Ectodermal cell (in vitro differentiated cells): ENCODE data around the gene EVL.

Source experiments
- H3K27ac ChIP-seq: 2 replicates; pipeline ENCODE4 v1.7.0; 2013; ENCODE audit warnings: mild to moderate bottlenecking, low read depth, low read length; ENCODE audit not compliant: insufficient read depth, poor library complexity, severe bottlenecking
- H3K27me3 ChIP-seq: 2 replicates; pipeline ENCODE4 v1.7.0; 2013; ENCODE audit warnings: mild to moderate bottlenecking, low read length; ENCODE audit not compliant: insufficient read depth, control insufficient read depth, poor library complexity, severe bottlenecking
- H3K36me3 ChIP-seq: one replicate; pipeline ENCODE4 v1.7.0; 2013; ENCODE audit warnings: low read length; ENCODE audit not compliant: control insufficient read depth, insufficient read depth
- H3K4me1 ChIP-seq: one replicate; pipeline ENCODE4 v1.7.0; 2013; ENCODE audit warnings: low read length; ENCODE audit not compliant: control insufficient read depth, insufficient read depth
- H3K4me3 ChIP-seq: 2 replicates; pipeline ENCODE4 v1.7.0; 2013; ENCODE audit warnings: low read depth, low read length, control low read depth; ENCODE audit not compliant: insufficient read depth
- H3K9me3 ChIP-seq: 2 replicates; pipeline ENCODE4 v1.7.0; 2013; ENCODE audit warnings: mild to moderate bottlenecking, low read length, moderate library complexity; ENCODE audit not compliant: control insufficient read depth
- WGBS, 2 experiments: methylation state at CpG; one replicate each; pipeline ENCODE4 v1.1.7; 2013; ENCODE audit warnings: missing lambda C conversion rate in 2 of 2; 5-methylcytosine and 5-hydroxymethylcytosine counted together

The EVL gene

DNA sequence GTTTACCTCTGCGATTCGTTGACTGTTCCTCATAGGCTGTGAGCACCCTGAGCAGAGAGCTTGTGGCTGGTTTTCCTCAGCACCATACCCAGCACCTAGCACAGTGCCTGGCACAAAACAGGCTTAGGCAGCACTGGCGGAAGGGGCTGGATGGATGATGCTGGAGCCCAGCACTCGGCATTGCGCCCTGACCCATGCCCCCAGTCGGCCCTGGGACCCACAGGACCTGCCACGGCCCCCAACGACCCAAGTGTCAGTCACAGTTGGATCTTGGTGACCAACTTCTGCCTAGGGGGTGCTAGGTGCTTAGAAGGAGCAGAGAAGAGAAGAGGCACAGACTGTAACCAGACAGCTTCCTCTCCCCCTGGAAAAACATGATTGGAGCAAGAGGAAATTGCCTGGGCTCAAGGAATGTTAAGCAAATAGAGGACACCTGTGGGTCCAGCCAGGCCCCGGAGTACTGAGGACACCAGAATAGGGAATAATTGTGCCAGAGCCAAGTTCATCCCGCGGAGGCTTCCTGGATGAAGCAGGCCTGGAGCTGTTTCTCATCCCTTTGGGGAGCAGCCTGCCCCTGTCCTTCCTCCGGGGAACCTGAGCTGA is 62.7 kb downstream of the EVL start:
- H3K4me1 ChIP-seq = no peaks in the 10 kb centered on the region
- WGBS, 2 experiments = 84 to 85% methylated on average over 12 of the region's 12 CpGs
- H3K27me3 ChIP-seq = no peaks in the 10 kb centered on the region
- H3K36me3 ChIP-seq = peaks cover 7% of the 10 kb centered on the region
- no peaks in the 10 kb centered on the region for H3K9me3 ChIP-seq
- H3K27ac ChIP-seq = no peak overlapping the region
- no peak overlapping the region for H3K4me3 ChIP-seq

DNA sequence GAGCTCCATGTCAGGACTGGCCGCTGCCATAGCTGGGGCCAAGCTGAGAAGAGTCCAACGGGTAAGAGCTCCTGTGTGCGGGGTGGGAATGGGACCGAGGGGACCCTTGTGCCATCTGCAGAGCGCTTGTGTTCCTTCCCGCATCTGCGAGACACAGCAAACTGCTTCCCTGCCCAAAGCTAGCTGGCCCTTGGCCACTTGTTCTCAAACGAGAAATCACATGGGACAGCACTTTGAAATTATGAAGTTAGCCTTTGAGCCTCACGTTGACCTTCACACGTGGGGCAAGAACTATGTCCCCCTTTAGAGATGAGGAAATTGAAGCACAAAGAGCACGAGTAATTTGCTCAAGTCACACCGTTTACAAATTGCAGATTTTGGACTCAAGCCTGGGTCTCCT is 63.5 kb downstream of the EVL start:
- Histone ChIP-seq H3K27me3 (no peaks in the 10 kb centered on the region), H3K36me3 (peaks cover 7% of the 10 kb centered on the region), H3K27ac (no peak overlapping the region), H3K9me3 (no peaks in the 10 kb centered on the region), H3K4me1 (no peaks in the 10 kb centered on the region), H3K4me3 (no peak overlapping the region)
- WGBS, 2 experiments = 96 to 97% methylated on average over 12 of the region's 12 CpGs

DNA sequence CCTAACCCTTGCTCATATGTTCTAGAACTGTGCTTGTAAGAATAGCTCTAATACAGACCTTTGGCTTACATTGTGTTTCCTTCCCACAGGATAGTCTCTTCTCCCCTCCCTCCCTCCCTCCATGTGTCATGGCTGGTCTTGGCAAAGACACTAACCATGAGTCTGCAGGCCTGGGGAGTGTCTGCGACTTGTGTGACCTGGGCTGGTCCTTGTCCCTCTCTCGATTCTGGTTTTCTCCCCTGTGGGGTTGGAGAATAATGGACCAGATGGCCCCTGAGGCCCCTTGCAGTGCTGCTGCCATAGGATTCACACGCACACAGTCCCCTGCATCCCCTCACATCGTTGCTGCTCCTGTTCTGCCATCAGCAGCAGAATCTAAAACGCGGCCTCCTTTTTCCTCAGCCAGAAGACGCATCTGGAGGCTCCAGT is 64.0 kb downstream of the EVL start:
- H3K36me3 ChIP-seq = peaks cover 7% of the 10 kb centered on the region
- H3K4me3 ChIP-seq = no peak overlapping the region
- no peaks in the 10 kb centered on the region for H3K9me3 ChIP-seq
- WGBS, 2 experiments = 88 to 90% methylated on average over 7 of the region's 7 CpGs
- no peaks in the 10 kb centered on the region for H3K4me1 ChIP-seq
- no peaks in the 10 kb centered on the region for H3K27me3 ChIP-seq
- H3K27ac ChIP-seq = no peak overlapping the region

DNA sequence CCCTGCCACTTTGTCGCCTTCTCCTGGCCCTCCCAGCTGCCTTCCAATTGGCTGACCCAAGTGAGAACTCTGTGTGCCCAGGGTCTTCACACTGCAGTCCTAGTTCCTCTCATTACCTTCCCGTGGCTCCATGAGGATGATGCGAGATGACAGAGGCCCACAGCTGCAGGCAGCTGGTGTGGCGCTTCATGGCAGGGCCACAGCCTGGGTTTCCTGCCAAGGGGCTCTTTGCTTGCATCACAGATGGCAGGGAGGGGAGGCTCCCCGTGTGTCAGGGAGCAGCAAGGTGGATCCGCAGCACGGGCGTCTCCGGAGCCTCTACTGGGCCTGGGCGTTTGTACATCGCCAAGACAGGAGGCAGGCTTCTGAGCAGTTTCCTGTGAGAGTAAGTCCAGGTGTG is 65.3 kb downstream of the EVL start:
- H3K27ac ChIP-seq = no peak overlapping the region
- 93% methylated on average over 11 of the region's 11 CpGs for WGBS, 2 experiments
- peaks cover 3% of the 10 kb centered on the region for H3K36me3 ChIP-seq
- no peaks in the 10 kb centered on the region for H3K27me3 ChIP-seq
- no peak overlapping the region for H3K4me3 ChIP-seq
- no peaks in the 10 kb centered on the region for H3K9me3 ChIP-seq
- H3K4me1 ChIP-seq = no peaks in the 10 kb centered on the region

DNA sequence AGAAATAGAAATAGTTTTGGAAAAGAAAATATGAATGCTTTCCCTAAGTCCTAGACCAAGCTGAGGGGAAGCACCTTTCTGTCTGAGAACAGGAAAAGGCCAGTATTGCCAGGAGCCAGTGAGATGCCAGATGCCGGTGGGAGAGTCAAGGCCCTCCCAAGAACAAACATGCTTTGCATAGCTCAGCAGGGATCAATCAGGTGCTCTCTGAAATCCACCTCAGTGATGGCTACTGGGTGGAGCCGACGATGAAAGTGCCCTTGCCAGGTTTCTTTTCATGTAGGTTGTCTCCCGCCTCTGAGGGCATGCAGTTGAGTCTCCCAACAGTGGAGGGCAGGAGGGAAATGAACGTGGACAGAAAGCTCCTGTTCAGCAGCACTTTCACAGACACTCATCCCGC is 66.0 kb downstream of the EVL start:
- H3K4me1 ChIP-seq = no peaks in the 10 kb centered on the region
- no peaks in the 10 kb centered on the region for H3K36me3 ChIP-seq
- H3K9me3 ChIP-seq = no peaks in the 10 kb centered on the region
- 81 to 83% methylated on average over 6 of the region's 6 CpGs for WGBS, 2 experiments
- no peak overlapping the region for H3K27ac ChIP-seq
- H3K4me3 ChIP-seq = no peak overlapping the region
- no peaks in the 10 kb centered on the region for H3K27me3 ChIP-seq

DNA sequence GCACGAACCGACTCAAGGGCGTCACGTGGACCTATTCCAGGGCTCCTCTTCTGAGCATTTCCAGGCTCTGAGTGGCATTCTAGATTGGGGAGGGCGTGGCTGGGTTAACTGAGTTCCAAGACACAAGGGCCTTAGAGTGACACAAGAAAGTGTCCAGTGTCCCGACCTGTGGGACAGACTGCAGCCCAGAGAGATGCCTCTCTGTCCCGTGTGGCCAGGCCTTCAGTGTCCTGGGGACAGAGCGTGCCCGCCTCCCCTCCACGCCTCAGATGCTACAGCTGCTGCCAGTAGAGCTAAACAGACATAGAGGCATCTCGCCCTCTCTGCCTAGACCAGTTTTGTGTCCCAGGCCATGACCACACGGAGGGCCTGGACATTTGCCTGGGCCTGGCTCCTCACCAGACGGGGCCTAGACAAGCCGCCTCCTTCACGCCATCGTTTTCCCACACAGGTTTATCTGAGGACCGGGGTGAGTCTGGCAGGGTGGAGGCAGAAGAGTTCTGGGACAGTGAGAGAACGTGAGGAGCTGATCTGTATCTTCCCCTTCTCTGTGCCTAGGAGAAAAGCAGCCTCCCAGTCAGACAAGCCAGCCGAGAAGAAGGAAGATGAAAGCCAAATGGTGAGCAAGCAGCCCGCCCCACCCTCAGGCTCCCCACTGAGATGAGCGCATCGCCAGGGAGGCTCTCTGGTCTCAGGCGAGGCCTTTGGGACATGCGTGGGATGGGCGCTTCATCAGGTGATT is 67.1 kb downstream of the EVL start:
- Histone ChIP-seq H3K36me3 (no peaks in the 10 kb centered on the region), H3K27ac (no peak overlapping the region), H3K9me3 (no peaks in the 10 kb centered on the region), H3K4me1 (no peaks in the 10 kb centered on the region), H3K27me3 (no peaks in the 10 kb centered on the region), H3K4me3 (no peak overlapping the region)
- 90% methylated on average over 25 of the region's 25 CpGs for WGBS, 2 experiments

DNA sequence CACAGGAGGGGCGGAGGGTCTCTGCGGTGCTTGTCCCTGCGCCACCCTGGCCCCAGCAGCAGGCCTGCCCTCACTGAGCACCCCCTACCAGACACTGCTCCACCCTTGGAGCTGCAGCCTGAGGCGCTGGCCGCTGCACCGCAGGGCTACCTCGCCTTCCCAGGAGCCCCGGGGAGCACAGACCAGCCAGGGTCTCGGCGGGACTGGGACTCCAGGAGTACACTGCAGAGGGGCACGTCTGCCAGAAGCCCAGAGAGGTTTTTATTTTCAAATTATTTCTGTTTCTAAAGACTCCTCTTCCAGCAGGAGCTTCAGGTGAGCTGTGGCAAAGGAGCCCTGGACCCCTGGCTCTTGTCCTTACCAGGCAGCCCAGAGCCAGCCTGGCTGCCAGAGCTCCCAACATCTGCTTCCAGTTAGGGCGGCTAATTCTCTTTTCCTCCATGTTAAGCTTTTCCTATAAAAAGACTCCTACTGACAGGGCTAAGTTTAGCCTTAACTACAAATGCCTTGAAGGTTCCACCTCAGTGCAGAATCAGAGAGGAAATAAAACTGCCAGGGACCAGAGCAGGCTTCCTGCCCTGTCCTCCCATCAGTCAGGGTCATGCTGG is 67.8 kb downstream of the EVL start:
- Histone ChIP-seq H3K27ac (no peak overlapping the region), H3K9me3 (no peaks in the 10 kb centered on the region), H3K27me3 (no peaks in the 10 kb centered on the region), H3K36me3 (no peaks in the 10 kb centered on the region), H3K4me3 (no peak overlapping the region), H3K4me1 (no peaks in the 10 kb centered on the region)
- 93 to 95% methylated on average over 12 of the region's 12 CpGs for WGBS, 2 experiments

DNA sequence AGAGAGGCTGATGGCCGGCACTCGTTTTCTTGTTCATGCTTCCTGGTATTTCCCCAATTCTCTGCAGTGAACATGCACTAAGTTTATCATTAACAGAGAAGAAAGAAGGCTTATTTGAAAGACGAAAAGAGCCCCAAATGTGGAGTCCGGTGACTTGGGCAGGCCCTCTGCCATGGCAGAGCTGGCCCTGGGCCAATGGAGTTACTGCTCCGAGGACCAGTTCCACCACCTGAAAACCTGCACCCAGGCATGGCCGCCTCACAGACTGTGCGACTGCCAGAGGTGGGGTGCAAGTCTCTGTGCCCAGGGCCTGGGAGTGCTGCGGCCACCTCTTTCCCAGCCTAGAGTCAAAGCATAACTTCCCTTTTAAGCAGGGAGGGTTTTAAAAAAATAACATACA is 69.4 kb downstream of the EVL start:
- H3K36me3 ChIP-seq = no peaks in the 10 kb centered on the region

DNA sequence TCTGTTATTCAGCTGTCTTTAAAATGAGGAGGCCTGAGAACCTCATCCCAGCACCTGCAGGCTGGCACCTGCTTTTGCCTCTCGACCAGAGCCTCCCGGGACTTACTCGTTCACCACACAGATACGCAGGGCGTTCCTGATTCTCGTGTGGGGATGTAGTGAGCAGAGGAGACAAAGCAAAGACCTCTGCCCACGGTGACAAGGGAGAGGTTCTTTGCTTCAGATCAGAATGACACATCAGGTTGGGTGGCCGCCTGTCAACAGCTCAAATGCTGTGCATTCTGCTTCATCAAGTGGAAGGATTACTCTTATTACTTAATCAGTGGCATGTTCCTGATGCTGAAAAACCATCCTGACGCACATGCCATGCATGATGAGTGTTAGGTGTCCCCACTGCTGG is 69.9 kb downstream of the EVL start:
- no peaks in the 10 kb centered on the region for H3K4me1 ChIP-seq
- no peak overlapping the region for H3K27ac ChIP-seq
- H3K36me3 ChIP-seq = no peaks in the 10 kb centered on the region
- H3K27me3 ChIP-seq = no peaks in the 10 kb centered on the region
- WGBS, 2 experiments = 94 to 97% methylated on average over 9 of the region's 9 CpGs
- H3K9me3 ChIP-seq = no peaks in the 10 kb centered on the region
- H3K4me3 ChIP-seq = no peak overlapping the region

More for the DNA sequence above, 69.4 kb downstream of the EVL start:
- Histone ChIP-seq H3K27me3 (no peaks in the 10 kb centered on the region), H3K4me1 (no peaks in the 10 kb centered on the region), H3K27ac (no peak overlapping the region), H3K4me3 (no peak overlapping the region), H3K9me3 (no peaks in the 10 kb centered on the region)
- 93 to 95% methylated on average over 8 of the region's 8 CpGs for WGBS, 2 experiments

DNA sequence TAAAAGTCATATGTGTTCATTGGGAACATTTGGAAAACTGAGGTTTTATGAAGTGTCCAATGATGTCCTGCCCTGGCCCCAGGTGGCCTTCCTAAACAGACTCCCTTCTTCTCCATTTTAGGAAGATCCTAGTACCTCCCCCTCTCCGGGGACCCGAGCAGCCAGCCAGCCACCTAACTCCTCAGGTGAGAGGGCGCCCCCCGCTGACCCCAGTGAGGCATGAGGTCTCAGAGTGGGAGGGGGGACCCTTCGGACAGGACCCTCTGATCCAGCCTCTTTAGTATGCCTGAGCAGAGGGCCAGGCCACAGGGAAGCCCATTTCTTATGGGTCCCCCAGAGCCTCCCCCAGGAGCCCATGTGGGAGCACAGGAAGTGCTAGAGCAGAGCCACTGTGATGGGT is 70.6 kb downstream of the EVL start:
- WGBS, 2 experiments = 86 to 87% methylated on average over 5 of the region's 5 CpGs
- H3K27ac ChIP-seq = no peak overlapping the region

More for the DNA sequence above, 70.6 kb downstream of the EVL start:
- Histone ChIP-seq H3K4me1 (peaks cover 4% of the 10 kb centered on the region), H3K36me3 (no peaks in the 10 kb centered on the region), H3K9me3 (no peaks in the 10 kb centered on the region), H3K4me3 (no peak overlapping the region), H3K27me3 (no peaks in the 10 kb centered on the region)
